OCI-LY1 (cell line): ENCODE data around the gene DIPK1C.

Source experiments
- CTCF ChIP-seq: fragments of 200-600 bp; sonication (generic), shearing (Covaris generic); IDR thresholded peaks from 2 replicates; pipeline ENCODE4 v1.5.1; 2017; ENCODE audit warnings: mild to moderate bottlenecking, antibody characterized with exemption, low read length, moderate library complexity, mixed read lengths
- EZH2 ChIP-seq: fragments of 200-600 bp; sonication (generic), shearing (Covaris generic); IDR thresholded peaks from 2 replicates; pipeline ENCODE4 v1.8.0; 2017; ENCODE audit warnings: borderline replicate concordance, mixed run types, mild to moderate bottlenecking, antibody characterized with exemption, low read length, moderate library complexity, mixed read lengths

GRCh38 chr18:74450626-74451025, 6.5 kb downstream of the DIPK1C start:
- TF ChIP-seq CTCF, result no peak
- no peak for TF ChIP-seq EZH2
